ENCODE results near the gene FLYWCH2.
"Not testable (repeated sequence)": the region's sequence is repeated elsewhere in the genome, so short reads cannot be mapped to it uniquely, and the experiment has no call there.

The FLYWCH2 gene

DNA sequence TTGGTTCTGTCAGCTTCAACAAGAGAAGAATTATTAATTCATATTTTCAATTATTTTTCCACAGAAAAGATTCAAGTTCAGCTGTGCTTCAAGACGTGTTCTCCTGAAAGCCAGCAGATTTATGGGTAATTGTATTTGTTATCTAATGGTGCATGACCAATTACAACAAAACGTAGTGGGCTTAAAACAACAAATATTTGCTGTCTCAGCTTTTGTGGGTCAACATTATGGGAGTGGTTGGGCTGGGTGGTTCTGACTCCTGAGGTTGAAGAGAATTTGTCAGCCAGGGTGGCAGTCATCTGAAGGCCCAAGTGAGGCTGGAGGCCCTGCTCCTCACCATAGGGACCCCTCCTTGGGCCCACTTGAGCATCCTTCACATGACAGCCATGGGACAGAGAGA is 57.0 kb downstream of the FLYWCH2 start:
- Histone ChIP-seq H3K9me3 (ENCODE audit: severe bottlenecking) (no peaks in the 10 kb centered on the region), H3K4me3 (ENCODE audit: low read depth, low read length) (no peak overlapping the region), H3K36me3 (peaks cover 53% of the 10 kb centered on the region), H3K27ac (no peak overlapping the region), H3K27me3 (ENCODE audit: insufficient read depth, low read depth, severe bottlenecking) (no peaks in the 10 kb centered on the region)
- no peak for DNase-seq
- TF ChIP-seq, protein P1, sequence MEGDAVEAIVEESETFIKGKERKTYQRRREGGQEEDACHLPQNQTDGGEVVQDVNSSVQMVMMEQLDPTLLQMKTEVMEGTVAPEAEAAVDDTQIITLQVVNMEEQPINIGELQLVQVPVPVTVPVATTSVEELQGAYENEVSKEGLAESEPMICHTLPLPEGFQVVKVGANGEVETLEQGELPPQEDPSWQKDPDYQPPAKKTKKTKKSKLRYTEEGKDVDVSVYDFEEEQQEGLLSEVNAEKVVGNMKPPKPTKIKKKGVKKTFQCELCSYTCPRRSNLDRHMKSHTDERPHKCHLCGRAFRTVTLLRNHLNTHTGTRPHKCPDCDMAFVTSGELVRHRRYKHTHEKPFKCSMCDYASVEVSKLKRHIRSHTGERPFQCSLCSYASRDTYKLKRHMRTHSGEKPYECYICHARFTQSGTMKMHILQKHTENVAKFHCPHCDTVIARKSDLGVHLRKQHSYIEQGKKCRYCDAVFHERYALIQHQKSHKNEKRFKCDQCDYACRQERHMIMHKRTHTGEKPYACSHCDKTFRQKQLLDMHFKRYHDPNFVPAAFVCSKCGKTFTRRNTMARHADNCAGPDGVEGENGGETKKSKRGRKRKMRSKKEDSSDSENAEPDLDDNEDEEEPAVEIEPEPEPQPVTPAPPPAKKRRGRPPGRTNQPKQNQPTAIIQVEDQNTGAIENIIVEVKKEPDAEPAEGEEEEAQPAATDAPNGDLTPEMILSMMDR (IDR thresholded peaks at IDR 0.05; ENCODE audit: low read depth, low read length): no peak

DNA sequence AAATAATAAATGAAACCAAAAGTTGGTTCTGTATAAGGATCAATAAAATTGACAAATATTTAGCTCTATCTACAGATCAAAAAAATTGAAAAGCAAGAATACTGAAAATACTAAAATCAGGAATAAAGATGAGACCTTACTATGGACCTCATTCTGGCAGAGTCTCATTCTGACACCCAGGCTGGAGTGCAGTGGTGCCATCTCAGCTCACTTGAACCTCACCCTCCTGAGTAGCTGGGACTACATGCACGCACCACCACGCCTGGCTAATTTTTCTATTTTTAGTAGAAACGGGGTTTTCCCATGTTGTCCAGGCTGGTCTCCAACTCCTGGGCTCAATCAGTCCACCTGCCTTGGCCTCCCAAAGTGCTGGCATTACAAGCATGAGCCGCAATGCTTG is 59.0 kb downstream of the FLYWCH2 start:
- Histone ChIP-seq H3K27me3 (ENCODE audit: insufficient read depth, low read depth, severe bottlenecking) (no peaks in the 10 kb centered on the region), H3K27ac (no peak overlapping the region), H3K36me3 (peaks cover 56% of the 10 kb centered on the region), H3K4me3 (ENCODE audit: low read depth, low read length) (no peak overlapping the region), H3K9me3 (ENCODE audit: severe bottlenecking) (no peaks in the 10 kb centered on the region)
- TF ChIP-seq, protein P1 (IDR thresholded peaks at IDR 0.05; ENCODE audit: low read depth, low read length): no peak
- DNase-seq: no peak

GRCh38 chr16:2943716-2944115 is 60.7 kb downstream of the FLYWCH2 start:
- H3K27ac ChIP-seq; H3K9me3 ChIP-seq (ENCODE audit: severe bottlenecking); H3K27me3 ChIP-seq (ENCODE audit: insufficient read depth, low read depth, severe bottlenecking); DNase-seq; H3K4me3 ChIP-seq (ENCODE audit: low read depth, low read length): not testable (repeated sequence)
- peaks cover 51% of the 10 kb centered on the region for H3K36me3 ChIP-seq

- TF ChIP-seq, protein P1 (IDR thresholded peaks at IDR 0.05; ENCODE audit: low read depth, low read length): no peak
- no peaks in the 10 kb centered on the region for H3K9me3 ChIP-seq (ENCODE audit: severe bottlenecking)
- no peak for DNase-seq
- H3K4me3 ChIP-seq (ENCODE audit: low read depth, low read length): no peak overlapping the region
- H3K27me3 ChIP-seq (ENCODE audit: insufficient read depth, low read depth, severe bottlenecking): no peaks in the 10 kb centered on the region
- peaks cover 29% of the 10 kb centered on the region for H3K36me3 ChIP-seq
- no peak overlapping the region for H3K27ac ChIP-seq
Observed at GRCh38 chr16:2946649-2947048, 63.6 kb downstream of the FLYWCH2 start.

Data from WERI-Rb-1 (cell line).